Measurements from ENCODE around the gene PALLD.

Gene PALLD

GRCh38 chr4:168755598-168756477, 259.0 kb downstream of the PALLD start:
- Histone ChIP-seq H3K4me3 (ENCODE audit: low read depth, low read length) (no peak overlapping the region), H3K36me3 (ENCODE audit: control insufficient read depth in 2 of 2, insufficient read depth in 1 of 2, low read length in 2 of 2) (no peaks in the 10 kb centered on the region), H3K27ac (ENCODE audit: extremely low read depth, low read depth, low read length) (no peak overlapping the region), H3K9me3 (ENCODE audit: control insufficient read depth, insufficient read depth, low read depth, low read length) (no peaks in the 10 kb centered on the region), H3K4me1 (ENCODE audit: control insufficient read depth, insufficient read depth, low read length) (no peaks in the 10 kb centered on the region)
- CTCF ChIA-PET = interaction anchor here (0.6 kb wide), 1 partner anchor 13 kb away, joined by 3 read pairs; no protein-coding TSS in a partner anchor
- TF ChIP-seq, protein P1, sequence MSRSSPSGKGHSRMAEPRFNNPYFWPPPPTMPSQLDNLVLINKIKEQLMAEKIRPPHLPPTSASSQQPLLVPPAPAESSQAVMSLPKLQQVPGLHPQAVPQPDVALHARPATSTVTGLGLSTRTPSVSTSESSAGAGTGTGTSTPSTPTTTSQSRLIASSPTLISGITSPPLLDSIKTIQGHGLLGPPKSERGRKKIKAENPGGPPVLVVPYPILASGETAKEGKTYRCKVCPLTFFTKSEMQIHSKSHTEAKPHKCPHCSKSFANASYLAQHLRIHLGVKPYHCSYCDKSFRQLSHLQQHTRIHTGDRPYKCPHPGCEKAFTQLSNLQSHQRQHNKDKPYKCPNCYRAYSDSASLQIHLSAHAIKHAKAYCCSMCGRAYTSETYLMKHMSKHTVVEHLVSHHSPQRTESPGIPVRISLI (tag by site-specific recombination; IDR thresholded peaks at IDR 0.05) = no peak
- TF ChIP-seq, protein P2, sequence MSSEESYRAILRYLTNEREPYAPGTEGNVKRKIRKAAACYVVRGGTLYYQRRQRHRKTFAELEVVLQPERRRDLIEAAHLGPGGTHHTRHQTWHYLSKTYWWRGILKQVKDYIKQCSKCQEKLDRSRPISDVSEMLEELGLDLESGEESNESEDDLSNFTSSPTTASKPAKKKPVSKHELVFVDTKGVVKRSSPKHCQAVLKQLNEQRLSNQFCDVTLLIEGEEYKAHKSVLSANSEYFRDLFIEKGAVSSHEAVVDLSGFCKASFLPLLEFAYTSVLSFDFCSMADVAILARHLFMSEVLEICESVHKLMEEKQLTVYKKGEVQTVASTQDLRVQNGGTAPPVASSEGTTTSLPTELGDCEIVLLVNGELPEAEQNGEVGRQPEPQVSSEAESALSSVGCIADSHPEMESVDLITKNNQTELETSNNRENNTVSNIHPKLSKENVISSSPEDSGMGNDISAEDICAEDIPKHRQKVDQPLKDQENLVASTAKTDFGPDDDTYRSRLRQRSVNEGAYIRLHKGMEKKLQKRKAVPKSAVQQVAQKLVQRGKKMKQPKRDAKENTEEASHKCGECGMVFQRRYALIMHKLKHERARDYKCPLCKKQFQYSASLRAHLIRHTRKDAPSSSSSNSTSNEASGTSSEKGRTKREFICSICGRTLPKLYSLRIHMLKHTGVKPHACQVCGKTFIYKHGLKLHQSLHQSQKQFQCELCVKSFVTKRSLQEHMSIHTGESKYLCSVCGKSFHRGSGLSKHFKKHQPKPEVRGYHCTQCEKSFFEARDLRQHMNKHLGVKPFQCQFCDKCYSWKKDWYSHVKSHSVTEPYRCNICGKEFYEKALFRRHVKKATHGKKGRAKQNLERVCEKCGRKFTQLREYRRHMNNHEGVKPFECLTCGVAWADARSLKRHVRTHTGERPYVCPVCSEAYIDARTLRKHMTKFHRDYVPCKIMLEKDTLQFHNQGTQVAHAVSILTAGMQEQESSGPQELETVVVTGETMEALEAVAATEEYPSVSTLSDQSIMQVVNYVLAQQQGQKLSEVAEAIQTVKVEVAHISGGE (tag by site-specific recombination; conservative IDR thresholded peaks at IDR 0.05; ENCODE audit: low read depth) = no peak
- TF ChIP-seq ZNF394 (tag by site-specific recombination; IDR thresholded peaks at IDR 0.05; ENCODE audit: borderline replicate concordance) = no peak
- no peak for TF ChIP-seq ZNF677 (tag by site-specific recombination; IDR thresholded peaks at IDR 0.05)
- TF ChIP-seq ZNF48 (tag by site-specific recombination; IDR thresholded peaks at IDR 0.05) = no peak
- TF ChIP-seq ZNF701 (tag by site-specific recombination; IDR thresholded peaks at IDR 0.05) = no peak
- no peak for TF ChIP-seq ZNF248 (tag by site-specific recombination; IDR thresholded peaks at IDR 0.05)
- TF ChIP-seq, protein P3, sequence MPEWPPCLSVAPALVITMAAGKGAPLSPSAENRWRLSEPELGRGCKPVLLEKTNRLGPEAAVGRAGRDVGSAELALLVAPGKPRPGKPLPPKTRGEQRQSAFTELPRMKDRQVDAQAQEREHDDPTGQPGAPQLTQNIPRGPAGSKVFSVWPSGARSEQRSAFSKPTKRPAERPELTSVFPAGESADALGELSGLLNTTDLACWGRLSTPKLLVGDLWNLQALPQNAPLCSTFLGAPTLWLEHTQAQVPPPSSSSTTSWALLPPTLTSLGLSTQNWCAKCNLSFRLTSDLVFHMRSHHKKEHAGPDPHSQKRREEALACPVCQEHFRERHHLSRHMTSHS (tag by site-specific recombination; IDR thresholded peaks at IDR 0.05) = no peak
- TF ChIP-seq KLF8 (tag by site-specific recombination; IDR thresholded peaks at IDR 0.05) = no peak
- no peak for TF ChIP-seq ZNF664 (tag by site-specific recombination; IDR thresholded peaks at IDR 0.05)
- TF ChIP-seq ZNF529 (tag by site-specific recombination; IDR thresholded peaks at IDR 0.05; ENCODE audit: insufficient replicate concordance) = no peak
- TF ChIP-seq PRDM1 (tag by site-specific recombination; IDR thresholded peaks at IDR 0.05) = no peak
- TF ChIP-seq, protein P4, sequence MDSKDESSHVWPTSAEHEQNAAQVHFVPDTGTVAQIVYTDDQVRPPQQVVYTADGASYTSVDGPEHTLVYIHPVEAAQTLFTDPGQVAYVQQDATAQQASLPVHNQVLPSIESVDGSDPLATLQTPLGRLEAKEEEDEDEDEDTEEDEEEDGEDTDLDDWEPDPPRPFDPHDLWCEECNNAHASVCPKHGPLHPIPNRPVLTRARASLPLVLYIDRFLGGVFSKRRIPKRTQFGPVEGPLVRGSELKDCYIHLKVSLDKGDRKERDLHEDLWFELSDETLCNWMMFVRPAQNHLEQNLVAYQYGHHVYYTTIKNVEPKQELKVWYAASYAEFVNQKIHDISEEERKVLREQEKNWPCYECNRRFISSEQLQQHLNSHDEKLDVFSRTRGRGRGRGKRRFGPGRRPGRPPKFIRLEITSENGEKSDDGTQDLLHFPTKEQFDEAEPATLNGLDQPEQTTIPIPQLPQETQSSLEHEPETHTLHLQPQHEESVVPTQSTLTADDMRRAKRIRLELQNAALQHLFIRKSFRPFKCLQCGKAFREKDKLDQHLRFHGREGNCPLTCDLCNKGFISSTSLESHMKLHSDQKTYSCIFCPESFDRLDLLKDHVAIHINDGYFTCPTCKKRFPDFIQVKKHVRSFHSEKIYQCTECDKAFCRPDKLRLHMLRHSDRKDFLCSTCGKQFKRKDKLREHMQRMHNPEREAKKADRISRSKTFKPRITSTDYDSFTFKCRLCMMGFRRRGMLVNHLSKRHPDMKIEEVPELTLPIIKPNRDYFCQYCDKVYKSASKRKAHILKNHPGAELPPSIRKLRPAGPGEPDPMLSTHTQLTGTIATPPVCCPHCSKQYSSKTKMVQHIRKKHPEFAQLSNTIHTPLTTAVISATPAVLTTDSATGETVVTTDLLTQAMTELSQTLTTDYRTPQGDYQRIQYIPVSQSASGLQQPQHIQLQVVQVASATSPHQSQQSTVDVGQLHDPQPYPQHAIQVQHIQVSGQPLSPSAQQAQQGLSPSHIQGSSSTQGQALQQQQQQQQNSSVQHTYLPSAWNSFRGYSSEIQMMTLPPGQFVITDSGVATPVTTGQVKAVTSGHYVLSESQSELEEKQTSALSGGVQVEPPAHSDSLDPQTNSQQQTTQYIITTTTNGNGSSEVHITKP (tag by site-specific recombination; IDR thresholded peaks at IDR 0.05) = no peak
- TF ChIP-seq, protein P5, sequence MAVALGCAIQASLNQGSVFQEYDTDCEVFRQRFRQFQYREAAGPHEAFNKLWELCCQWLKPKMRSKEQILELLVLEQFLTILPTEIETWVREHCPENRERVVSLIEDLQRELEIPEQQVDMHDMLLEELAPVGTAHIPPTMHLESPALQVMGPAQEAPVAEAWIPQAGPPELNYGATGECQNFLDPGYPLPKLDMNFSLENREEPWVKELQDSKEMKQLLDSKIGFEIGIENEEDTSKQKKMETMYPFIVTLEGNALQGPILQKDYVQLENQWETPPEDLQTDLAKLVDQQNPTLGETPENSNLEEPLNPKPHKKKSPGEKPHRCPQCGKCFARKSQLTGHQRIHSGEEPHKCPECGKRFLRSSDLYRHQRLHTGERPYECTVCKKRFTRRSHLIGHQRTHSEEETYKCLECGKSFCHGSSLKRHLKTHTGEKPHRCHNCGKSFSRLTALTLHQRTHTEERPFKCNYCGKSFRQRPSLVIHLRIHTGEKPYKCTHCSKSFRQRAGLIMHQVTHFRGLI (tag by site-specific recombination; IDR thresholded peaks at IDR 0.05) = no peak
- no peak for TF ChIP-seq HIC1 (tag by site-specific recombination; IDR thresholded peaks at IDR 0.05)
- POLR2A ChIA-PET = no interaction called here

All from HEK293 (cell line).